GM12878 (cell line): ENCODE measurements around the gene DAGLA. TPM values are rescaled to one million over a fixed set of nuclear protein-coding genes. Genes with fewer than 3 reads are reported as not detected.
A peak's percentile ranks its signal among the peaks of the same experiment; 100 is the strongest.

Experiments
- ATAC-seq: fragments of 200-7000 bp; cut with Tn5 transposase; 3 replicates; pipeline ENCODE4 v1.9.1; 2020; ENCODE audit warnings: mild to moderate bottlenecking, moderate library complexity
- BruUV-seq: library from RNA; stranded (reverse); fragments of 400-500 nt; replicated peaks from 2 replicates; lab custom pipeline; 2021; lab: Mats Ljungman, UMichigan
- CTCF ChIA-PET: fragments of 300-600 bp; sonication (Branson Sonifier 250); formaldehyde crosslinking; extraction: SDS; loops from one replicate; lab custom pipeline; 2021; ENCODE audit warnings: inconsistent platforms; lab: Yijun Ruan, JAX
- POLR2A ChIA-PET: fragments of 350-600 bp; formaldehyde crosslinking; extraction: SDS; loops from one replicate; lab custom pipeline; 2021; ENCODE audit warnings: inconsistent platforms; lab: Charles Lee
- RAD21 ChIA-PET: fragments of 300-600 bp; sonication (Branson Sonifier 250); formaldehyde crosslinking; loops from one replicate; lab custom pipeline; 2023; ENCODE audit warnings: antibody characterized with exemption; ENCODE audit not compliant: unreplicated experiment; lab: Charles Lee
- SMC1A ChIA-PET: fragments of 300-600 bp; sonication (Branson Sonifier 250); formaldehyde crosslinking; loops from one replicate; lab custom pipeline; 2023; ENCODE audit not compliant: unreplicated experiment, uncharacterized antibody; lab: Charles Lee
- DNase-seq: peaks from one replicate; pipeline ENCODE4 v3.0.0-alpha.2; 2011; ENCODE audit warnings: low read depth, low spot score
- FAIRE-seq: peaks from 3 replicates; lab custom pipeline; 2011; peaks lifted over from hg19 to GRCh38; lab: Jason Lieb, UNC
- H2AFZ ChIP-seq: 2 replicates; pipeline ENCODE4 v1.6.0; 2011; ENCODE audit warnings: low read depth, low read length, control low read depth; ENCODE audit not compliant: control insufficient read depth
- H3K27ac ChIP-seq: 2 replicates; pipeline ENCODE4 v1.5.1; 2011; ENCODE audit warnings: control low read depth; ENCODE audit not compliant: control insufficient read depth, insufficient read depth
- H3K27me3 ChIP-seq, 2 experiments: replicated peaks in 1 of 2; 2 replicates each; pipeline versions ENCODE4 v1.6.0 to v1.6.1; 2011; ENCODE audit warnings: low read length in 1 of 2; ENCODE audit not compliant: control insufficient read depth in 2 of 2, insufficient read depth in 2 of 2
- H3K36me3 ChIP-seq, 2 experiments: 2 replicates each; pipeline ENCODE4 v1.5.1; 2011; ENCODE audit warnings: low read length in 1 of 2; ENCODE audit not compliant: control insufficient read depth in 2 of 2, insufficient read depth in 2 of 2
- H3K4me1 ChIP-seq: 2 replicates; pipeline ENCODE4 v1.6.1; 2011; ENCODE audit warnings: mild to moderate bottlenecking, low read length, moderate library complexity, mixed read lengths; ENCODE audit not compliant: control insufficient read depth, insufficient read depth
- H3K4me2 ChIP-seq: 2 replicates; pipeline ENCODE4 v1.6.0; 2011; ENCODE audit warnings: control low read depth; ENCODE audit not compliant: control insufficient read depth, insufficient read depth
- H3K4me3 ChIP-seq: fragments of 200-600 bp; sonication (generic); 2 replicates; pipeline ENCODE4 v1.5.1; 2016
- H3K79me2 ChIP-seq: 2 replicates; pipeline ENCODE4 v1.6.0; 2011; ENCODE audit warnings: low read length; ENCODE audit not compliant: control insufficient read depth, insufficient read depth
- H3K9ac ChIP-seq: 2 replicates; pipeline ENCODE4 v1.8.0; 2011; ENCODE audit warnings: low read length, control low read depth, mixed read lengths; ENCODE audit not compliant: control insufficient read depth, insufficient read depth
- H3K9me3 ChIP-seq: replicated peaks from 3 replicates; pipeline ENCODE4 v1.5.1; 2011; ENCODE audit warnings: mild to moderate bottlenecking, low read length; ENCODE audit not compliant: control insufficient read depth, insufficient read depth
- H4K20me1 ChIP-seq: 2 replicates; pipeline ENCODE4 v1.6.0; 2011; ENCODE audit not compliant: control insufficient read depth, insufficient read depth
- BACH1 ChIP-seq: fragments of 450-650 bp; IDR thresholded peaks from 2 replicates; pipeline ENCODE4 v1.6.1; 2017; ENCODE audit warnings: mild to moderate bottlenecking, borderline replicate concordance
- CHD4 ChIP-seq: fragments of 200-600 bp; sonication (generic); IDR thresholded peaks from 2 replicates; pipeline ENCODE4 v1.6.1; 2016; ENCODE audit warnings: mild to moderate bottlenecking
- CTCF ChIP-seq, 3 experiments: IDR thresholded peaks in 2 of 3; conservative IDR thresholded peaks in 1 of 3; 2 replicates each; pipeline ENCODE4 v1.5.1; 2011; ENCODE audit warnings: low read depth in 3 of 3, low read length in 3 of 3, mild to moderate bottlenecking in 3 of 3, control low read depth in 2 of 3, moderate library complexity in 2 of 3, inconsistent platforms in 1 of 3, mixed read lengths in 1 of 3; ENCODE audit not compliant: control insufficient read depth in 2 of 3, insufficient read depth in 1 of 3; ENCODE audit errors: extremely low read depth in 1 of 3
- E2F8 ChIP-seq: fragments of 450-650 bp; IDR thresholded peaks from 2 replicates; pipeline ENCODE4 v1.6.1; 2018; ENCODE audit warnings: mild to moderate bottlenecking, low read depth, moderate library complexity; ENCODE audit not compliant: partially characterized antibody
- ELK1 ChIP-seq: IDR thresholded peaks from 2 replicates; pipeline ENCODE4 v1.6.1; 2012; ENCODE audit warnings: low read depth, low read length, improper control_type of control experiment
- ETV6 ChIP-seq, 2 experiments: fragments of 450-650 bp in 1 of 2; IDR thresholded peaks in 1 of 2; conservative IDR thresholded peaks in 1 of 2; 2 replicates each; pipeline ENCODE4 v1.6.1; 2014; ENCODE audit warnings: antibody characterized with exemption in 1 of 2, borderline replicate concordance in 1 of 2, low read depth in 1 of 2, mild to moderate bottlenecking in 1 of 2, moderate library complexity in 1 of 2
- EZH2 ChIP-seq: IDR thresholded peaks from 2 replicates; pipeline ENCODE4 v1.6.1; 2012; ENCODE audit warnings: low read depth, mild to moderate bottlenecking, control low read depth, inconsistent platforms, low read length, borderline replicate concordance; ENCODE audit not compliant: control insufficient read depth
- PML ChIP-seq: IDR thresholded peaks from 2 replicates; pipeline ENCODE4 v1.6.1; 2012; ENCODE audit warnings: low read length, inconsistent platforms
- PRDM15 ChIP-seq: fragments of 450-650 bp; formaldehyde crosslinking; IDR thresholded peaks from 2 replicates; pipeline ENCODE4 v1.4.0; 2020; ENCODE audit warnings: mild to moderate bottlenecking, moderate library complexity
- SIX5 ChIP-seq: IDR thresholded peaks from 2 replicates; pipeline ENCODE4 v1.6.1; 2011; ENCODE audit warnings: mild to moderate bottlenecking, low read depth, low read length, moderate library complexity; ENCODE audit not compliant: severe bottlenecking
- SUZ12 ChIP-seq: fragments of 200-600 bp; sonication (generic); IDR thresholded peaks from one replicate; pipeline ENCODE4 v1.6.1; 2018; ENCODE audit warnings: antibody characterized with exemption, mild to moderate bottlenecking; ENCODE audit not compliant: unreplicated experiment
- WGBS: methylation state at CpG from one replicate; pipeline ENCODE4 v1.1.6; 2016; ENCODE audit warnings: low lambda C conversion rate; ENCODE audit not compliant: insufficient replicate concordance, insufficient coverage; ENCODE audit errors: missing lambda C conversion rate; 5-methylcytosine and 5-hydroxymethylcytosine counted together
- in situ Hi-C: fragments of 300-500 bp; cut with MboI; formaldehyde crosslinking; loops from 9 replicates; pipeline ENCODE4 v1.14.3; 2018; ENCODE audit warnings: mixed read lengths
- intact Hi-C: fragments of 100-400 bp; cut with micrococcal nuclease; formaldehyde crosslinking; loops from one replicate; pipeline ENCODE4 v1.14.2; 2022; ENCODE audit not compliant: unreplicated experiment
- polyA plus RNA-seq, 11 experiments: library from polyadenylated mRNA; depleted of rRNA in 4 of 11; unstranded in 6 of 11; stranded (reverse) in 5 of 11; fragments of >200 nt; fragmentation: Nextera tagmentation in 4 of 11; fragmentation: Illumina TruSeq in 1 of 11; extraction: Ambion mirVana in 4 of 11; extraction: Trizol in 1 of 11; gene quantifications; 1 replicate in 1 of 11; 2 replicates in 10 of 11; pipeline versions ENCODE4 v1.2.1 to v1.2.3, GENCODE V29; 2011 to 2016; ENCODE audit warnings: inconsistent platforms in 2 of 11, missing spikeins in 2 of 11, low read depth in 1 of 11
- total RNA-seq, 4 experiments: library from RNA; depleted of rRNA in 3 of 4; stranded (reverse); fragments of >200 nt in 3 of 4; fragmentation: Illumina TruSeq in 1 of 4; extraction: Trizol in 1 of 4; gene quantifications; 2 replicates each; pipeline versions ENCODE4 v1.2.1 to v1.2.3, GENCODE V29; 2013 to 2021

Gene DAGLA
- total and polyA plus RNA-seq, 10 of the 15 experiments (the other 5 are each of a cell fraction or from before 2014, with no cell fraction given), result 0.05 TPM; not detected in 9

- DNase-seq (no peak), ATAC-seq (0 out of 3 replicates have a peak, but pooled peaks have one; percentile 16), FAIRE-seq (no peak)
- no TSS peak for BruUV-seq
- 2% methylated on average over 24 of the region's 27 CpGs for WGBS
- intact Hi-C loops (no loop called here), in situ Hi-C loops (no loop called here)
- no peak overlapping the region for H3K9ac ChIP-seq
- H2AFZ ChIP-seq, result no peak overlapping the region
- no peaks in the 10 kb centered on the region for H3K4me1 ChIP-seq
- H3K9me3 ChIP-seq, result no peaks in the 10 kb centered on the region
- no peaks in the 10 kb centered on the region for H3K36me3 ChIP-seq
- RAD21 ChIA-PET, result interaction anchor here (0.6 to 1.0 kb wide), 2 partner anchors 49 to 919 kb away, joined by 3 to 5 read pairs; no protein-coding TSS in a partner anchor
- no peak overlapping the region for H3K4me3 ChIP-seq
- CTCF ChIA-PET, result interaction anchor here (0.7 to 1.2 kb wide), 3 partner anchors 46 to 103 kb away, joined by 3 to 4 read pairs (median 4); no protein-coding TSS in a partner anchor
- POLR2A ChIA-PET, result no interaction called here
- no peaks in the 10 kb centered on the region for H3K79me2 ChIP-seq
- SMC1A ChIA-PET, result interaction anchor here (1.2 kb wide), 2 partner anchors 39 to 49 kb away, joined by 3 read pairs; no protein-coding TSS in a partner anchor
- H3K4me2 ChIP-seq, result no peak overlapping the region
- H3K27ac ChIP-seq, result no peak overlapping the region
- H4K20me1 ChIP-seq, result no peaks in the 10 kb centered on the region
- H3K27me3 ChIP-seq, result peaks cover 6% of the 10 kb centered on the region in 2 experiments
- TF ChIP-seq BACH1 (no peak), EZH2 (no peak), SIX5 (no peak), CHD4 (no peak), PRDM15 (CRISPR knock-in tag) (no peak), ELK1 (no peak), E2F8 (no peak), CTCF (IDR thresholded peaks at IDR 0.05 in 2 of 3, conservative IDR thresholded peaks at IDR 0.05 in 1 of 3; ENCODE audit: control insufficient read depth in 2 of 3, extremely low read depth in 1 of 3, insufficient read depth in 1 of 3, low read depth in 3 of 3, low read length in 3 of 3) (no peak), PML (no peak), ETV6 (conservative IDR thresholded peaks at IDR 0.05 in 1 of 2, IDR thresholded peaks at IDR 0.05 in 1 of 2; ENCODE audit: borderline replicate concordance in 1 of 2, low read depth in 1 of 2) (no peak), SUZ12 (no peak)
Observed at GRCh38 chr11:61683961-61684869, 4.0 kb downstream of the DAGLA start.
